ENCODE results near the gene ANKS3. TPM values are rescaled to one million over a fixed set of nuclear protein-coding genes. Genes with fewer than 3 reads are reported as not detected.

The ANKS3 gene
- total and polyA plus RNA-seq, 2 donors (not counting 3 experiments of a cell fraction or from before 2014, with no cell fraction given), result 13.9 to 24.0 TPM

GRCh38 chr16:4687946-4688673 lies 46.0 kb downstream of the ANKS3 start:
- intact Hi-C loops (cut with micrococcal nuclease), result no loop called here
- Histone ChIP-seq H3K79me2 (ENCODE audit: control insufficient read depth, insufficient read depth, low read length) (no peaks in the 10 kb centered on the region), H3K4me3 (replicated peaks in 1 of 3; ENCODE audit: insufficient read depth in 1 of 3, low read depth in 1 of 3, low read length in 3 of 3) (no peak overlapping the region), H4K20me1 (replicated peaks; ENCODE audit: control insufficient read depth, extremely low read depth, insufficient read depth, low read length) (no peaks in the 10 kb centered on the region), H3K27ac (ENCODE audit: insufficient read depth, low read depth, low read length) (no peak overlapping the region), H3K36me3 (ENCODE audit: control insufficient read depth in 2 of 2, extremely low read depth in 1 of 2, insufficient read depth in 2 of 2, low read length in 2 of 2) (peaks cover 4 to 42% of the 10 kb centered on the region in 2 experiments), H3K9me1 (replicated peaks; ENCODE audit: control insufficient read depth, extremely low read depth, insufficient read depth, low read length) (no peaks in the 10 kb centered on the region), H3K4me1 (ENCODE audit: control insufficient read depth, extremely low read depth, insufficient read depth, low read length) (peaks cover 4% of the 10 kb centered on the region), H3K9ac (replicated peaks; ENCODE audit: extremely low read depth, insufficient read depth, low read length) (no peak overlapping the region), H3K27me3 (ENCODE audit: control insufficient read depth in 2 of 2, insufficient read depth in 2 of 2, low read length in 2 of 2) (no peaks in the 10 kb centered on the region), H2AFZ (ENCODE audit: low read depth, low read length) (no peak overlapping the region), H3K9me3 (replicated peaks; ENCODE audit: control insufficient read depth, insufficient read depth, low read length) (no peaks in the 10 kb centered on the region), H3K4me2 (ENCODE audit: insufficient read depth, low read length) (no peak overlapping the region)
- no peak for DNase-seq (ENCODE audit: low read depth, low spot score)
- POLR2A ChIA-PET, result no interaction called here
- CTCF ChIA-PET, result no interaction called here
- FAIRE-seq, result no peak
- TF ChIP-seq FOS (IDR thresholded peaks at IDR 0.05; ENCODE audit: borderline replicate concordance, insufficient read depth, low read length) (no peak), GATA2 (IDR thresholded peaks at IDR 0.05; ENCODE audit: insufficient read depth, insufficient read length, low read depth, low read length) (no peak), POLR2AphosphoS5 (IDR thresholded peaks at IDR 0.05; ENCODE audit: insufficient read depth, low read depth, low read length) (no peak), JUN (IDR thresholded peaks at IDR 0.05; ENCODE audit: borderline replicate concordance, insufficient read depth, insufficient read length, low read depth) (no peak), POLR2A (IDR thresholded peaks at IDR 0.05; ENCODE audit: low read depth, low read length) (no peak), MYC (IDR thresholded peaks at IDR 0.05; ENCODE audit: low read depth, low read length) (no peak), EZH2 (IDR thresholded peaks at IDR 0.05; ENCODE audit: borderline replicate concordance, low read depth, low read length, severe bottlenecking) (no peak), MAX (IDR thresholded peaks at IDR 0.05; ENCODE audit: insufficient read depth, insufficient read length) (no peak), CTCF (IDR thresholded peaks at IDR 0.05; ENCODE audit: extremely low read depth in 1 of 2, insufficient read depth in 1 of 2, low read depth in 1 of 2, low read length in 2 of 2) (no peak)
- BruUV-seq (replicated peaks), result no TSS peak
- dilution Hi-C loops (cut with MboI; ENCODE audit: extremely low pct_ligation_motif_present, low sequenced_read_pairs), result no loop called here
